OCI-LY1 (cell line): ENCODE results near the gene FKBP9.

ENCODE experiments used
- CTCF ChIP-seq: fragments of 200-600 bp; sonication (generic), shearing (Covaris generic); IDR thresholded peaks from 2 replicates; pipeline ENCODE4 v1.5.1; 2017; ENCODE audit warnings: mild to moderate bottlenecking, antibody characterized with exemption, low read length, moderate library complexity, mixed read lengths
- EZH2 ChIP-seq: fragments of 200-600 bp; sonication (generic), shearing (Covaris generic); IDR thresholded peaks from 2 replicates; pipeline ENCODE4 v1.8.0; 2017; ENCODE audit warnings: borderline replicate concordance, mixed run types, mild to moderate bottlenecking, antibody characterized with exemption, low read length, moderate library complexity, mixed read lengths

DNA sequence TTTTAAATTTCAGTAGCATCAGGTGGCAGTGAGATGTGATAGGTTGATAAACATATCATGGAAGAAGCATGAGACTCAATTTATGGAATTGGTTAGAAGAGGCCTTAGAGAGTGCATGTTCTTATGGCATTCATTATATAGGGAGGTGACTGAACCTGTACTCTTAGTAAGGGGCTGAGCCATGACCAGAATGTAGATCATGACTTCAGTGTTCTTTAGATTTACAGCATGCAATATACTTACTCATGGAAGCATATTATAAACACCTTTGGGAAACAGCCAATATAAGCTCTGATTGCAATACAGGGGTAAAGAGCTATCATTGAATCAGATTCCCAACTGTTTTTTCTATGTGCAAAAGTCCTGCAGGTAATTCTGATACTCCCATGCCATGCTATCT lies 55.1 kb downstream of the FKBP9 start:
- TF ChIP-seq CTCF (no peak), EZH2 (no peak)
